Activated T-cell treated with anti-CD3 and anti-CD28 coated beads, Interleukin-2, amount 50 U/mL, for 4 hours (primary cell): ENCODE results near the gene KIAA1586. TPM values are rescaled to one million over a fixed set of nuclear protein-coding genes. Genes with fewer than 3 reads are reported as not detected.
"Not testable (repeated sequence)": the region's sequence is repeated elsewhere in the genome, so short reads cannot be mapped to it uniquely, and the experiment has no call there.

Experiments used
- ATAC-seq, 2 donors: fragments of 200-7000 bp; cut with Tn5 transposase; one replicate each; pipeline ENCODE4 v1.10.0; 2021
- DNase-seq: peaks from one replicate; pipeline ENCODE4 v3.0.0-alpha.2; 2020
- H3K27me3 Mint-ChIP-seq: one replicate; pipeline ENCODE4 v1.8.0; 2021; ENCODE audit warnings: low read depth, mixed read lengths
- H3K36me3 Mint-ChIP-seq: one replicate; pipeline ENCODE4 v1.8.0; 2022; ENCODE audit warnings: mixed read lengths; ENCODE audit not compliant: insufficient read depth
- H3K4me1 Mint-ChIP-seq: one replicate; pipeline ENCODE4 v1.8.0; 2021; ENCODE audit warnings: low read depth, mixed read lengths
- H3K4me3 Mint-ChIP-seq: one replicate; pipeline ENCODE4 v1.8.0; 2021; ENCODE audit warnings: mild to moderate bottlenecking, moderate library complexity, mixed read lengths
- H3K9me3 Mint-ChIP-seq: one replicate; pipeline ENCODE4 v1.8.0; 2021; ENCODE audit warnings: mixed read lengths
- total RNA-seq, 3 donors: library from RNA; stranded (reverse); gene quantifications; one replicate each; pipeline ENCODE4 v1.2.1, GENCODE V29; 2021

The KIAA1586 gene
- total RNA-seq, 3 donors from 2014 or later: 13.1 to 15.2 (median 14.2) TPM

DNA sequence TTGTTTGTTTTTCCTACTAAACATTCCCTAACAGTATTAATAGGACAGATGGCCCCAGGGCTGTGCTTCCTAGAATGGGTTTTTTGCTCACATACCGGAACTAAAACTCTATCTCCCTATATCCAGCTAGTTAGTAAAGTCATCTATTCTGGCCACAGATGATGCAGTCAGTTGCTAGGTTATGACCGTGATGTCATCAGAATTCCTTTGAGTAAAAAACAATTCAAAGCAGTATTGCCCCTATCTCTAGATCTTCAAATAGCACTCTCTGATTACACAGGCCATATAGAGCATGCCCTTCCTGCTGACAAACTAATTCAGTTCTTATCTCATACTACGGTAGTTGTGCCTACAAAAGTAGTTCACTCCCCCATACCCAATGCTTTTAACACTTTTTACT lies 25.6 kb downstream of the KIAA1586 start:
- Mint-ChIP-seq H3K36me3 (peaks cover 9% of the 10 kb centered on the region), H3K4me3 (no peak overlapping the region), H3K9me3 (no peaks in the 10 kb centered on the region), H3K4me1 (no peaks in the 10 kb centered on the region), H3K27me3 (no peaks in the 10 kb centered on the region)
- DNase-seq (no peak), ATAC-seq (no peak)

GRCh38 chr6:57074383-57074782 lies 27.9 kb downstream of the KIAA1586 start:
- DNase-seq (no peak), ATAC-seq (no peak)
- Mint-ChIP-seq H3K36me3 (peaks cover 7% of the 10 kb centered on the region), H3K4me3 (no peak overlapping the region), H3K4me1 (no peaks in the 10 kb centered on the region), H3K9me3 (no peaks in the 10 kb centered on the region), H3K27me3 (no peaks in the 10 kb centered on the region)

GRCh38 chr6:57075092-57075491 lies 28.6 kb downstream of the KIAA1586 start:
- Mint-ChIP-seq H3K9me3 (no peaks in the 10 kb centered on the region), H3K27me3 (no peaks in the 10 kb centered on the region), H3K4me3 (no peak overlapping the region), H3K36me3 (peaks cover 3% of the 10 kb centered on the region), H3K4me1 (no peaks in the 10 kb centered on the region)
- DNase-seq (no peak), ATAC-seq (no peak)

DNA sequence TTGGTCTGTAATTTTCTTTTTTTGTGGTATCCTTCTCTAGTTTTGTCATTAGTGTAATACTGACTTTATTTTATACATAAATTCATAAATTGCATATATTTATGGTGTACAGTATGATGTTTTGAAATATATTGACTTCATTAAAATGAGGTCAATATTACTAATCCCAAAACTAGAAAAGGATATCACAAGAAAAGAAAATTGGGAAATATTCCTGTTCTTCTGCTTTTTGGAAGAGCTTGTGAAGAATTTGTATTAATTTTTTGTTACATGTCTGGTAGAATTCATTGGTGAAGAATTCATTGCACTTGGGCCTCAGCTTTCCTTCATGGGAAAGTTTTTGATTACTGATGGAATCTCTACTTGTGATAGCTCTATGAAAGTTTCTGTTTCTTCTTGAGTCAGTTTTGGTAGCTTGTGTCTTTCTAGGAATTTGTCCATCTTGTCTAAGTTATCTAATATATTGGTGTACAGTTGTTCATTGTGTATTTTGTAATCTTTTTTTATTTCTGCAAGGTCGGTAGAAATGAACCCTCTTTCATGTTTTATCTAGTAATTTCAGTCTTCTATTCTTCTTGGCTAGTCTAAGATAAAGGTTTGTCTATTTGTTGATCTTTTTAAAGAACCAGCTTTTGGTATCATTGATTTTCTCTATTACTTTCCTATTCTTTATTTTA lies 32.2 kb downstream of the KIAA1586 start:
- H3K4me1 Mint-ChIP-seq: no peaks in the 10 kb centered on the region
- peaks cover 10% of the 10 kb centered on the region for H3K36me3 Mint-ChIP-seq
- peaks cover 5% of the 10 kb centered on the region for H3K9me3 Mint-ChIP-seq
- DNase-seq (no peak), ATAC-seq (no peak)
- H3K27me3 Mint-ChIP-seq: no peaks in the 10 kb centered on the region
- no peak overlapping the region for H3K4me3 Mint-ChIP-seq

DNA sequence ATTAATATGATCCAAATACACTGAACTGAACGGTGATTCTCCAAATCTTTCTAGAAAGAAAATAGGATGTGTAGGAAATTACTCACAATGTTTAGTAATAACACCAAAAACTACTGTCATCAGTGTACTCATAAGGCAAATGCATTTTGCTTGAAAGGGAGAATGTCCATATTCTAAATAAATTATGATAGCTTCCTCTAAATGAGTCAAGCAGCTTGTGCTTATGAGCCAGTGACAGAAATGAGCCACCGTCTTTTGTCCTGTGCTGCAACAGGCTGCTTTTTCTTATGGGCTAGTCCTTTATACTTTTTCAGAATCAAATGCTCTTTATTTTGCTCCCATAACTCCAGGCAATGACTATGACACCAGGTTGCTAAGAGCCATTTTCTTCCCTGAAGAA lies 39.0 kb downstream of the KIAA1586 start:
- ATAC-seq (no peak), DNase-seq (no peak)
- H3K4me1 Mint-ChIP-seq: peaks cover 6% of the 10 kb centered on the region
- peaks cover 2% of the 10 kb centered on the region for H3K9me3 Mint-ChIP-seq
- peaks cover 3% of the 10 kb centered on the region for H3K36me3 Mint-ChIP-seq
- H3K27me3 Mint-ChIP-seq: no peaks in the 10 kb centered on the region
- H3K4me3 Mint-ChIP-seq: no peak overlapping the region

GRCh38 chr6:57086843-57087242 lies 40.4 kb downstream of the KIAA1586 start:
- Mint-ChIP-seq H3K4me1 (peaks cover 14% of the 10 kb centered on the region), H3K36me3 (peaks cover 5% of the 10 kb centered on the region), H3K4me3 (no peak overlapping the region), H3K9me3 (no peaks in the 10 kb centered on the region), H3K27me3 (no peaks in the 10 kb centered on the region)
- ATAC-seq: no peak
- DNase-seq: no peak

DNA sequence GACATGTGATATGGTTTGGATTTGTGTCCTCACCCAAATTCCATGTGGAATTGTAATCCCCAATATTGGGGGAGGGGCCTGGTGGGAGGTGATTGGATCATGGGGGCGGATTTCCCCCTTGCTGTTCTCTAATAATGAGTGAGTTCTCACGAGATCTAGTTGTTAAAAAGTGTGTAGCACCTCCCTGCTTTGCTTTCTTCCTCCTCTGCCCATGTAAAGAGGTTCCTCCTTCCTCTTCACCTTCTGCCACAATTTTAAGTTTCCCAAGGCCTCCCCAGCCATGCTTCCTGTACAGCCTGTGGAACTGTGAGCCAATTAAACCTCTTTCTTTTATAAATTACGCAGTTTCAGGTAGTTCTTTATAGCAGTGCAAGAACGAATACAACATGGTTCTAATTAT lies 41.4 kb downstream of the KIAA1586 start:
- H3K4me1 Mint-ChIP-seq: peaks cover 22% of the 10 kb centered on the region
- no peaks in the 10 kb centered on the region for H3K9me3 Mint-ChIP-seq
- H3K27me3 Mint-ChIP-seq: no peaks in the 10 kb centered on the region
- H3K36me3 Mint-ChIP-seq: peaks cover 12% of the 10 kb centered on the region
- no peak overlapping the region for H3K4me3 Mint-ChIP-seq
- no peak for ATAC-seq
- DNase-seq: no peak

- ATAC-seq (no peak), DNase-seq (no peak)
- H3K36me3 Mint-ChIP-seq: peaks cover 17% of the 10 kb centered on the region
- H3K9me3 Mint-ChIP-seq: no peaks in the 10 kb centered on the region
- H3K4me1 Mint-ChIP-seq: peaks cover 31% of the 10 kb centered on the region
- no peaks in the 10 kb centered on the region for H3K27me3 Mint-ChIP-seq
- peak overlapping the region; percentile 89 for H3K4me3 Mint-ChIP-seq
Observed at GRCh38 chr6:57089265-57089664, 42.8 kb downstream of the KIAA1586 start.

DNA sequence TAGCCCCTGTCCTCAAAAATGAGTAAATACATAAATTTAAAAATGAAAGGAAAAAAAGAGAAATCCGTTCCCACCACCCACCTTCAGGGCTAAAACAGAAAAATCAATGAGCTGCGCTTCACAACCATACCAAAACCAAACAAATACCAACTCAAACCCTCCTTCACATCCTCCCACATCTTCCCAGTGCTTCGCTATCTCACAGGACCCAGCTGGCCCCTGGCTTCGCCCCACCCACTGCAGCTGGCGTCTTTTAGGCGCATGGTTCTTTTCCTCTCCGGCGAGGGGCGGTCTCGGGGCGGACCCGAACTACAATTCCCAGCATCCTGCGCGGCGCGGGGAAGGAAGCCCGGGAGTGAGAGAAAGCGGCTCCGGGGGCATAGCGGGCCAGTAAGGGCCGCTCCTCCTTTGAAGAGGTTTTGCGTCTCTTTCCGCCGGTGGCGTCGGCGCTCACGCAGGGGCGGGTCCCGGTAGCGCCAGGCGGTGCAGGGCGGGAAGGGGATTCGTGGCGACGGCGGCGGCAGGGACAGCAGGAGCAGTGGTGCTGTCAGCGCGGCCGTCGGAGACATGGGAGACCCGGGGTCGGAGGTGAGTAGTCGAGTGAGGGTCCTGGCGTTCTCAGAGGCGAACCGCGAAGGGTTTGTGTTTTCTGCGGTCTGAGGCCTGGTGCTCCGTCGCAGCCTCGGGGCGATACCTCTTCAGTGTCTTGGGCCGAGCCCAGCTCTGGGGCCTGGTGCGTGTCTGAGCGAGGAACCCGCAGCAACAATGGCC lies 43.4 kb downstream of the KIAA1586 start, which contains the start of gene ZNF451:
Gene ZNF451 (plus strand): TSS at position 502 of the 771 bp plus-strand sequence. CDS start 66 bp downstream, at position 568.
- peaks cover 32% of the 10 kb centered on the region for H3K4me1 Mint-ChIP-seq
- H3K36me3 Mint-ChIP-seq: peaks cover 17% of the 10 kb centered on the region
- peak within 1 kb of the TSS; percentile 89 for H3K4me3 Mint-ChIP-seq
- DNase-seq (peak; percentile 94), ATAC-seq (peak; percentile 95 to 97)
- H3K9me3 Mint-ChIP-seq: no peaks in the 10 kb centered on the region
- H3K27me3 Mint-ChIP-seq: no peaks in the 10 kb centered on the region

- Mint-ChIP-seq H3K4me3 (peak overlapping the region; percentile 89), H3K36me3 (peaks cover 17% of the 10 kb centered on the region)
Observed at GRCh38 chr6:57090458-57091067, 44.1 kb downstream of the KIAA1586 start.

GRCh38 chr6:57091375-57091774 lies 44.9 kb downstream of the KIAA1586 start:
- not testable (repeated sequence) for H3K27me3 Mint-ChIP-seq, ATAC-seq, H3K9me3 Mint-ChIP-seq, DNase-seq
- peak overlapping the region; percentile 78 for H3K4me3 Mint-ChIP-seq
- H3K36me3 Mint-ChIP-seq: peaks cover 17% of the 10 kb centered on the region
- peaks cover 38% of the 10 kb centered on the region for H3K4me1 Mint-ChIP-seq

More at GRCh38 chr6:57090458-57091067, 44.1 kb downstream of the KIAA1586 start:
- H3K27me3 Mint-ChIP-seq, DNase-seq, H3K9me3 Mint-ChIP-seq: not testable (repeated sequence)
- peak; percentile 5 to 9 for ATAC-seq
- peaks cover 36% of the 10 kb centered on the region for H3K4me1 Mint-ChIP-seq

DNA sequence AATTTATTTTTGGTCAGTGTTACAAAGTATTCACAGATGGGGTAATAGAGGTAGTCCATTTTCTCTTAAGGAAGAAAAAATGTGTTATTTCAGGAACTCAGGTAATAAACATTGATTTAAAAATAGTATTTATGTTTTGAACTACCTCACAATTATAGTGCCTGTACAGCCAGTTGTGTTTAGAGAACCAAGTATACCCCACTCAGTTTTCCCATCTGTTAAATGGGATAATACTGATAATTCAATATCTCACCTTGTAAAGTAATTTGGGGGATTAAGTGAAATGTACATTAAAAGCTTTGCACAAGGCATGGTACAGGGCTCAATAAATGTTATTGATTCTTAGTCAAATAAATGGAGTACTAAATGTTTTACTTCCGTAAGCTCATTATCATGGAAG lies 48.2 kb downstream of the KIAA1586 start:
- Mint-ChIP-seq H3K4me3 (no peak overlapping the region), H3K36me3 (peaks cover 32% of the 10 kb centered on the region), H3K27me3 (no peaks in the 10 kb centered on the region), H3K4me1 (peaks cover 48% of the 10 kb centered on the region), H3K9me3 (no peaks in the 10 kb centered on the region)
- DNase-seq (no peak), ATAC-seq (no peak)

DNA sequence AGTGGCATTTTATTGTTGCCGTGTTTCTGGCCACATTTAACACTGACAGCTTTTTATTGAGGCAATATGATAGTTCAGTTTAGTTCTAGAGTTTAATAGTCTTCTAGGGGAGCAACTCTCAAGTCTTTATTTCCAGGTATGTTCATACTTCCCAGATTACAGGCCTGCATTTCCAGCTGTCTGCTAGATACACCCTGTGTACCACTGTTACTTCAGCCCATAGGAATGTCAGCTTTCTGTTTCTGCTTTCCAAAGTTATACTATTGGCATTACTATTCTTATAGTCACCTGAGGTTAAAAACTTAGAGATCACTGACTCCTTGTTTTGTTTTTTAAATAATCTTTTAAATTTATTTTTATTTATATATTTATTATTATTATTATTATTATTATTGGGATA lies 51.1 kb downstream of the KIAA1586 start:
- no peaks in the 10 kb centered on the region for H3K27me3 Mint-ChIP-seq
- H3K36me3 Mint-ChIP-seq: peaks cover 47% of the 10 kb centered on the region

DNA sequence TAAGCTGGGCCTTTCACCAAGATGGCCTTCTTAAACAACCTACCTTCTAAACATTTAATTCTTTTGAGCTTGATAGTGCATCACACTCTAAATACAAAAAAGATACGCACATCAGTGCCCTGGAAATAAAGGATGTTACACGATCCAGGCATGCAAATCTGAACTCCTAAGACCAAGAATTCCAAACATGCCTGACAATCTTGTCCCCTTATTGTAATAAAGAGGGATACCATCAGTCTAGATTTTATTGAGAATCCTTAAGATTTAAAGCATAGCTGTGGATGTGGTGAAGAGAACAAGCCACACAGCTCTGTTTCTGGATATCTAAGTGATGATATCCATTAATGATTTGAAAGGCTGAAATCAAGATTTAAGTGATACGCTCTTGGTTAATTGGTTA lies 56.5 kb downstream of the KIAA1586 start:
- DNase-seq (no peak), ATAC-seq (no peak)
- Mint-ChIP-seq H3K4me1 (peaks cover 29% of the 10 kb centered on the region), H3K36me3 (peaks cover 59% of the 10 kb centered on the region), H3K4me3 (no peak overlapping the region), H3K27me3 (no peaks in the 10 kb centered on the region), H3K9me3 (no peaks in the 10 kb centered on the region)

More for the DNA sequence above, 51.1 kb downstream of the KIAA1586 start:
- no peak for DNase-seq
- Mint-ChIP-seq H3K9me3 (no peaks in the 10 kb centered on the region), H3K4me3 (no peak overlapping the region), H3K4me1 (peaks cover 35% of the 10 kb centered on the region)
- no peak for ATAC-seq
